SK-N-SH (cell line): ENCODE data around the gene NCAM1. TPM values are rescaled to one million over a fixed set of nuclear protein-coding genes. Genes with fewer than 3 reads are reported as not detected.

Experiments
- CTCF ChIA-PET: fragments of 300-600, 350-600 bp; formaldehyde crosslinking; extraction: SDS; loops from one replicate; lab custom pipeline; 2021; lab: Yijun Ruan, JAX
- POLR2A ChIA-PET: fragments of 350-600 bp; sonication (Branson Sonifier 250); formaldehyde crosslinking; extraction: SDS; loops from one replicate; lab custom pipeline; 2020; ENCODE audit warnings: antibody characterized with exemption, inconsistent platforms; lab: Yijun Ruan, JAX
- DNase-seq: peaks from one replicate; pipeline ENCODE4 v3.0.0; 2012
- H2AFZ ChIP-seq: fragments of 200-600 bp; sonication (generic); 2 replicates; pipeline ENCODE4 v1.8.1; 2016; ENCODE audit warnings: antibody characterized with exemption, mild to moderate bottlenecking, low read depth
- H3F3A ChIP-seq: fragments of 200-600 bp; sonication (generic); replicated peaks from 2 replicates; pipeline ENCODE3; 2016; ENCODE audit warnings: antibody characterized with exemption, mild to moderate bottlenecking; ENCODE audit not compliant: insufficient read depth
- H3K27ac ChIP-seq, 2 experiments: fragments of 200-500 bp in 1 of 2; fragments of 200-600 bp in 1 of 2; sonication (Bioruptor generic) in 1 of 2; sonication (generic), shearing (Covaris generic) in 1 of 2; 2 replicates each; pipeline versions ENCODE4 v1.5.1 to v1.6.1; 2014 to 2016; ENCODE audit warnings: low read depth in 2 of 2, inconsistent platforms in 1 of 2, low read length in 1 of 2, mild to moderate bottlenecking in 1 of 2, mixed read lengths in 1 of 2
- H3K27me3 ChIP-seq: fragments of 200-600 bp; sonication (generic), shearing (Covaris generic); 2 replicates; pipeline ENCODE4 v1.6.1; 2016; ENCODE audit warnings: mixed run types; ENCODE audit not compliant: insufficient read depth
- H3K36me3 ChIP-seq, 2 experiments: fragments of 200-500 bp in 1 of 2; fragments of 200-600 bp in 1 of 2; sonication (Bioruptor generic) in 1 of 2; sonication (generic) in 1 of 2; replicated peaks in 1 of 2; 2 replicates each; pipeline versions ENCODE3 to v1.5.1; 2014 to 2016; ENCODE audit warnings: low read length in 1 of 2, mild to moderate bottlenecking in 1 of 2; ENCODE audit not compliant: insufficient read depth in 2 of 2, control insufficient read depth in 1 of 2
- H3K4me1 ChIP-seq, 2 experiments: fragments of 200-500 bp in 1 of 2; fragments of 200-600 bp in 1 of 2; sonication (Bioruptor generic) in 1 of 2; sonication (generic), shearing (Covaris generic) in 1 of 2; 2 replicates each; pipeline versions ENCODE4 v1.5.1 to v1.6.1; 2014 to 2016; ENCODE audit warnings: low read depth in 1 of 2, low read length in 1 of 2, mixed run types in 1 of 2; ENCODE audit not compliant: insufficient read depth in 2 of 2, control insufficient read depth in 1 of 2
- H3K4me2 ChIP-seq: fragments of 200-600 bp; sonication (generic), shearing (Covaris generic); 2 replicates; pipeline ENCODE4 v1.6.1; 2017; ENCODE audit warnings: mixed run types
- H3K4me3 ChIP-seq, 2 experiments: fragments of 200-500 bp in 1 of 2; fragments of 200-600 bp in 1 of 2; sonication (Bioruptor generic) in 1 of 2; sonication (generic), shearing (Covaris generic) in 1 of 2; 2 replicates each; pipeline versions ENCODE4 v1.5.1 to v1.8.1; 2014 to 2016; ENCODE audit warnings: low read depth in 2 of 2, inconsistent platforms in 1 of 2, low read length in 1 of 2, mild to moderate bottlenecking in 1 of 2, mixed read lengths in 1 of 2, moderate library complexity in 1 of 2
- H3K79me2 ChIP-seq: fragments of 200-600 bp; sonication (generic); 2 replicates; pipeline ENCODE4 v1.8.1; 2017; ENCODE audit warnings: mild to moderate bottlenecking; ENCODE audit not compliant: insufficient read depth
- H3K9ac ChIP-seq: fragments of 200-600 bp; sonication (generic); 2 replicates; pipeline ENCODE4 v1.6.1; 2017; ENCODE audit warnings: mixed run types
- H3K9me2 ChIP-seq: fragments of 200-600 bp; sonication (generic); 2 replicates; pipeline ENCODE4 v1.6.1; 2017; ENCODE audit warnings: mixed run types
- H3K9me3 ChIP-seq: fragments of 200-600 bp; sonication (generic); 2 replicates; pipeline ENCODE4 v1.6.1; 2017; ENCODE audit warnings: mixed run types, mild to moderate bottlenecking, moderate library complexity
- H4K20me1 ChIP-seq: fragments of 200-600 bp; sonication (generic); 2 replicates; pipeline ENCODE4 v1.6.1; 2017; ENCODE audit warnings: mild to moderate bottlenecking, mixed run types; ENCODE audit not compliant: insufficient read depth
- CHD2 ChIP-seq: fragments of 150-350 bp; IDR thresholded peaks from 2 replicates; pipeline ENCODE4 v1.6.1; 2018; ENCODE audit warnings: low read length; ENCODE audit not compliant: partially characterized antibody
- ELF1 ChIP-seq: IDR thresholded peaks from 2 replicates; pipeline ENCODE4 v1.4.0; 2012
- FOSL2 ChIP-seq: IDR thresholded peaks from 2 replicates; pipeline ENCODE4 v1.4.0; 2012; ENCODE audit warnings: low read depth, mild to moderate bottlenecking, moderate library complexity, borderline replicate concordance
- FOXM1 ChIP-seq: IDR thresholded peaks from 2 replicates; pipeline ENCODE4 v1.4.0; 2012; ENCODE audit warnings: low read depth, mild to moderate bottlenecking
- GATA2 ChIP-seq: sonication (generic); formaldehyde crosslinking; IDR thresholded peaks from 2 replicates; pipeline ENCODE4 v1.5.0; 2020; ENCODE audit warnings: mild to moderate bottlenecking, missing genetic modification reagents
- JUND ChIP-seq: IDR thresholded peaks from 2 replicates; pipeline ENCODE4 v1.4.0; 2012
- MEF2A ChIP-seq: IDR thresholded peaks from 2 replicates; pipeline ENCODE4 v1.4.0; 2012; ENCODE audit warnings: low read depth, borderline replicate concordance
- NRF1 ChIP-seq: IDR thresholded peaks from 2 replicates; pipeline ENCODE4 v1.6.1; 2012; ENCODE audit warnings: low read depth, mild to moderate bottlenecking, low read length
- POLR2AphosphoS5 ChIP-seq: IDR thresholded peaks from 2 replicates; pipeline ENCODE4 v1.6.1; 2012; ENCODE audit warnings: low read depth, low read length
- RAD21 ChIP-seq: IDR thresholded peaks from 2 replicates; pipeline ENCODE4 v1.6.1; 2012; ENCODE audit warnings: mild to moderate bottlenecking, low read length
- RCOR1 ChIP-seq: fragments of 150-350 bp; IDR thresholded peaks from 2 replicates; pipeline ENCODE4 v1.6.1; 2017; ENCODE audit warnings: antibody characterized with exemption, low read length
- RXRA ChIP-seq: IDR thresholded peaks from 2 replicates; pipeline ENCODE4 v1.4.0; 2012; ENCODE audit warnings: low read depth, mild to moderate bottlenecking, borderline replicate concordance
- SIN3A ChIP-seq: IDR thresholded peaks from 2 replicates; pipeline ENCODE4 v1.6.1; 2012; ENCODE audit warnings: low read depth, mild to moderate bottlenecking, low read length, moderate library complexity, borderline replicate concordance
- SMC3 ChIP-seq: IDR thresholded peaks from 2 replicates; pipeline ENCODE4 v1.6.1; 2012; ENCODE audit warnings: low read depth, low read length, improper control_type of control experiment
- TEAD4 ChIP-seq: IDR thresholded peaks from 2 replicates; pipeline ENCODE4 v1.4.0; 2012; ENCODE audit warnings: mild to moderate bottlenecking, borderline replicate concordance; ENCODE audit not compliant: insufficient read depth
- YY1 ChIP-seq: IDR thresholded peaks from 2 replicates; pipeline ENCODE4 v1.4.0; 2012; ENCODE audit warnings: low read depth, mild to moderate bottlenecking
- WGBS: methylation state at CpG from one replicate; pipeline ENCODE4 v1.1.6; 2017; ENCODE audit warnings: low lambda C conversion rate; 5-methylcytosine and 5-hydroxymethylcytosine counted together
- polyA plus RNA-seq, 3 experiments: library from polyadenylated mRNA; depleted of rRNA; stranded (reverse); fragments of >200 nt; gene quantifications; 2 replicates each; pipeline ENCODE4 v1.2.3, GENCODE V29; 2012
- TF ChIP-seq, protein P1 (sequence below): IDR thresholded peaks from 2 replicates; pipeline ENCODE4 v1.6.1; 2012; ENCODE audit warnings: mild to moderate bottlenecking, low read depth, low read length, moderate library complexity
- TF ChIP-seq, protein P2 (sequence below): IDR thresholded peaks from 2 replicates; pipeline ENCODE4; 2012
- TF ChIP-seq, protein P3 (sequence below): fragments of 200-600 bp; sonication (generic); IDR thresholded peaks from 2 replicates; pipeline ENCODE4 v1.6.1; 2017; ENCODE audit warnings: antibody characterized with exemption, mild to moderate bottlenecking, moderate library complexity

The NCAM1 gene
- polyA plus RNA-seq, 1 of the 3 experiments (the other 2 are of a cell fraction), result 19.4 TPM

DNA sequence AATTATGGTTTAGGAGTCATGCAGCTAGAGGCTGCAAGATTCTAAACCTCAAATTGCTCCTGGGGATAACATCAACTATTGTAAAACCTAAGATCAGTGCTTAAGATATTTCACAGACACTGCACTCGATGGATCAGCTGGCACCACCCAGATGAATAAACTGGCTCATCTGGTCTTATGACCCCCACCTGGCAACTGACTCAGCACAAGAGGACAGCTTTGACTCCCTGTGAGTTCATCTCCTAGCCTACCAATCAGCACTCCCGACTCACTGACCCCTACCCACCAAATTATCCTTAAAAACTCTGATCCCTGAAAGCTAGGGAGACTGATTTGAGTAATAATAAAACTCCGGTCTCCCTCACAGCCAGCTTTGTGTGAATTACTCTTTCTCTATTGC, 352.4 kb downstream of the NCAM1 start:
- Histone ChIP-seq H4K20me1 (no peaks in the 10 kb centered on the region), H3K4me3 (peak overlapping the region; percentile 75 to 95), H3K27me3 (no peaks in the 10 kb centered on the region), H3K4me2 (peak overlapping the region; percentile 85), H3K4me1 (peaks cover 0 to 13% of the 10 kb centered on the region in 2 experiments; a peak in 2 of 4 replicates), H3K27ac (no peak overlapping the region), H3K9me2 (no peaks in the 10 kb centered on the region), H3K9me3 (no peaks in the 10 kb centered on the region), H3K79me2 (no peaks in the 10 kb centered on the region), H2AFZ (peak overlapping the region; percentile 95), H3K36me3 (peaks cover 7 to 11% of the 10 kb centered on the region in 2 experiments), H3F3A (no peaks in the 10 kb centered on the region), H3K9ac (no peak overlapping the region)
- ChIA-PET POLR2A (interaction anchor here (0.6 to 1.2 kb wide), 3 partner anchors 160 to 417 kb away, joined by 3 read pairs; partner anchors contain the start of gene DRD2), CTCF (interaction anchor here (1.0 to 2.5 kb wide), 10 partner anchors 8 to 948 kb away, joined by 3 to 9 read pairs (median 4); no protein-coding TSS in a partner anchor)
- DNase-seq, result no peak
- TF ChIP-seq, protein P1, sequence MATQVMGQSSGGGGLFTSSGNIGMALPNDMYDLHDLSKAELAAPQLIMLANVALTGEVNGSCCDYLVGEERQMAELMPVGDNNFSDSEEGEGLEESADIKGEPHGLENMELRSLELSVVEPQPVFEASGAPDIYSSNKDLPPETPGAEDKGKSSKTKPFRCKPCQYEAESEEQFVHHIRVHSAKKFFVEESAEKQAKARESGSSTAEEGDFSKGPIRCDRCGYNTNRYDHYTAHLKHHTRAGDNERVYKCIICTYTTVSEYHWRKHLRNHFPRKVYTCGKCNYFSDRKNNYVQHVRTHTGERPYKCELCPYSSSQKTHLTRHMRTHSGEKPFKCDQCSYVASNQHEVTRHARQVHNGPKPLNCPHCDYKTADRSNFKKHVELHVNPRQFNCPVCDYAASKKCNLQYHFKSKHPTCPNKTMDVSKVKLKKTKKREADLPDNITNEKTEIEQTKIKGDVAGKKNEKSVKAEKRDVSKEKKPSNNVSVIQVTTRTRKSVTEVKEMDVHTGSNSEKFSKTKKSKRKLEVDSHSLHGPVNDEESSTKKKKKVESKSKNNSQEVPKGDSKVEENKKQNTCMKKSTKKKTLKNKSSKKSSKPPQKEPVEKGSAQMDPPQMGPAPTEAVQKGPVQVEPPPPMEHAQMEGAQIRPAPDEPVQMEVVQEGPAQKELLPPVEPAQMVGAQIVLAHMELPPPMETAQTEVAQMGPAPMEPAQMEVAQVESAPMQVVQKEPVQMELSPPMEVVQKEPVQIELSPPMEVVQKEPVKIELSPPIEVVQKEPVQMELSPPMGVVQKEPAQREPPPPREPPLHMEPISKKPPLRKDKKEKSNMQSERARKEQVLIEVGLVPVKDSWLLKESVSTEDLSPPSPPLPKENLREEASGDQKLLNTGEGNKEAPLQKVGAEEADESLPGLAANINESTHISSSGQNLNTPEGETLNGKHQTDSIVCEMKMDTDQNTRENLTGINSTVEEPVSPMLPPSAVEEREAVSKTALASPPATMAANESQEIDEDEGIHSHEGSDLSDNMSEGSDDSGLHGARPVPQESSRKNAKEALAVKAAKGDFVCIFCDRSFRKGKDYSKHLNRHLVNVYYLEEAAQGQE, result no peak
- TF ChIP-seq SIN3A (no peak), MEF2A (no peak), TEAD4 (no peak), GATA2 (no peak), ELF1 (no peak), NRF1 (no peak), RAD21 (no peak), JUND (no peak), CHD2 (no peak), SMC3 (no peak), RCOR1 (no peak), FOXM1 (no peak), POLR2AphosphoS5 (no peak), YY1 (no peak), FOSL2 (no peak), RXRA (no peak)
- TF ChIP-seq, protein P2, sequence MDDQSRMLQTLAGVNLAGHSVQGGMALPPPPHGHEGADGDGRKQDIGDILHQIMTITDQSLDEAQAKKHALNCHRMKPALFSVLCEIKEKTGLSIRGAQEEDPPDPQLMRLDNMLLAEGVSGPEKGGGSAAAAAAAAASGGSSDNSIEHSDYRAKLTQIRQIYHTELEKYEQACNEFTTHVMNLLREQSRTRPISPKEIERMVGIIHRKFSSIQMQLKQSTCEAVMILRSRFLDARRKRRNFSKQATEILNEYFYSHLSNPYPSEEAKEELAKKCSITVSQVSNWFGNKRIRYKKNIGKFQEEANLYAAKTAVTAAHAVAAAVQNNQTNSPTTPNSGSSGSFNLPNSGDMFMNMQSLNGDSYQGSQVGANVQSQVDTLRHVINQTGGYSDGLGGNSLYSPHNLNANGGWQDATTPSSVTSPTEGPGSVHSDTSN, result no peak
- TF ChIP-seq, protein P3, sequence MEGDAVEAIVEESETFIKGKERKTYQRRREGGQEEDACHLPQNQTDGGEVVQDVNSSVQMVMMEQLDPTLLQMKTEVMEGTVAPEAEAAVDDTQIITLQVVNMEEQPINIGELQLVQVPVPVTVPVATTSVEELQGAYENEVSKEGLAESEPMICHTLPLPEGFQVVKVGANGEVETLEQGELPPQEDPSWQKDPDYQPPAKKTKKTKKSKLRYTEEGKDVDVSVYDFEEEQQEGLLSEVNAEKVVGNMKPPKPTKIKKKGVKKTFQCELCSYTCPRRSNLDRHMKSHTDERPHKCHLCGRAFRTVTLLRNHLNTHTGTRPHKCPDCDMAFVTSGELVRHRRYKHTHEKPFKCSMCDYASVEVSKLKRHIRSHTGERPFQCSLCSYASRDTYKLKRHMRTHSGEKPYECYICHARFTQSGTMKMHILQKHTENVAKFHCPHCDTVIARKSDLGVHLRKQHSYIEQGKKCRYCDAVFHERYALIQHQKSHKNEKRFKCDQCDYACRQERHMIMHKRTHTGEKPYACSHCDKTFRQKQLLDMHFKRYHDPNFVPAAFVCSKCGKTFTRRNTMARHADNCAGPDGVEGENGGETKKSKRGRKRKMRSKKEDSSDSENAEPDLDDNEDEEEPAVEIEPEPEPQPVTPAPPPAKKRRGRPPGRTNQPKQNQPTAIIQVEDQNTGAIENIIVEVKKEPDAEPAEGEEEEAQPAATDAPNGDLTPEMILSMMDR, result no peak
- 89% methylated on average over 3 of the region's 3 CpGs for WGBS
